GM13977 (cell line): ENCODE data around the gene FUBP3.

Experiments
- DNase-seq: peaks from one replicate; pipeline ENCODE4 v3.0.0; 2012; ENCODE audit warnings: low spot score
- CTCF ChIP-seq: IDR thresholded peaks from 2 replicates; pipeline ENCODE4 v1.5.1; 2012; ENCODE audit warnings: mild to moderate bottlenecking, control low read depth; ENCODE audit not compliant: insufficient read depth; ENCODE audit errors: extremely low read depth, missing control alignments
- in situ Hi-C: fragments of 300-500 bp; cut with MboI; formaldehyde crosslinking; loops from one replicate; pipeline ENCODE4 v1.12.0; 2022; ENCODE audit warnings: low sequenced_read_pairs, low pct_unique_long_range_greater_than_20kb, mixed read lengths, inconsistent platforms; ENCODE audit not compliant: unreplicated experiment

FUBP3 gene

GRCh38 chr9:130668196-130668595 lies 88.8 kb downstream of the FUBP3 start:
- DNase-seq, result no peak
- no peak for TF ChIP-seq CTCF
- in situ Hi-C loops, result no loop called here

GRCh38 chr9:130668659-130669058 lies 89.3 kb downstream of the FUBP3 start:
- no peak for DNase-seq
- in situ Hi-C loops, result no loop called here
- TF ChIP-seq CTCF, result no peak

- no peak for TF ChIP-seq CTCF
- in situ Hi-C loops, result no loop called here
Observed at GRCh38 chr9:130669965-130670364, 90.6 kb downstream of the FUBP3 start.

GRCh38 chr9:130670644-130671043 lies 91.3 kb downstream of the FUBP3 start:
- no peak for DNase-seq
- in situ Hi-C loops, result no loop called here
- TF ChIP-seq CTCF, result no peak

More at GRCh38 chr9:130669965-130670364, 90.6 kb downstream of the FUBP3 start:
- DNase-seq, result no peak

GRCh38 chr9:130672466-130672865 lies 93.1 kb downstream of the FUBP3 start:
- DNase-seq, result no peak
- TF ChIP-seq CTCF, result no peak
- in situ Hi-C loops, result no loop called here

- in situ Hi-C loops, result no loop called here
- no peak for TF ChIP-seq CTCF
- no peak for DNase-seq
Observed at GRCh38 chr9:130672933-130673615, 93.7 kb downstream of the FUBP3 start.
